ENCODE results near the gene OR1K1.
"Not testable (repeated sequence)": the region's sequence is repeated elsewhere in the genome, so short reads cannot be mapped to it uniquely, and the experiment has no call there.

OR1K1 gene

GRCh38 chr9:122832194-122832593 is 32.3 kb downstream of the OR1K1 start:
- TF ChIP-seq, protein P1, sequence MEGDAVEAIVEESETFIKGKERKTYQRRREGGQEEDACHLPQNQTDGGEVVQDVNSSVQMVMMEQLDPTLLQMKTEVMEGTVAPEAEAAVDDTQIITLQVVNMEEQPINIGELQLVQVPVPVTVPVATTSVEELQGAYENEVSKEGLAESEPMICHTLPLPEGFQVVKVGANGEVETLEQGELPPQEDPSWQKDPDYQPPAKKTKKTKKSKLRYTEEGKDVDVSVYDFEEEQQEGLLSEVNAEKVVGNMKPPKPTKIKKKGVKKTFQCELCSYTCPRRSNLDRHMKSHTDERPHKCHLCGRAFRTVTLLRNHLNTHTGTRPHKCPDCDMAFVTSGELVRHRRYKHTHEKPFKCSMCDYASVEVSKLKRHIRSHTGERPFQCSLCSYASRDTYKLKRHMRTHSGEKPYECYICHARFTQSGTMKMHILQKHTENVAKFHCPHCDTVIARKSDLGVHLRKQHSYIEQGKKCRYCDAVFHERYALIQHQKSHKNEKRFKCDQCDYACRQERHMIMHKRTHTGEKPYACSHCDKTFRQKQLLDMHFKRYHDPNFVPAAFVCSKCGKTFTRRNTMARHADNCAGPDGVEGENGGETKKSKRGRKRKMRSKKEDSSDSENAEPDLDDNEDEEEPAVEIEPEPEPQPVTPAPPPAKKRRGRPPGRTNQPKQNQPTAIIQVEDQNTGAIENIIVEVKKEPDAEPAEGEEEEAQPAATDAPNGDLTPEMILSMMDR (IDR thresholded peaks at IDR 0.05; ENCODE audit: low read depth, low read length) = no peak
- in situ Hi-C loops (cut with HindIII; ENCODE audit: low sequenced_read_pairs) = no loop called here
- DNase-seq (ENCODE audit: low read depth, low spot score) = no peak
- no peak overlapping the region for H3K4me3 ChIP-seq (ENCODE audit: low read depth, low read length)

DNA sequence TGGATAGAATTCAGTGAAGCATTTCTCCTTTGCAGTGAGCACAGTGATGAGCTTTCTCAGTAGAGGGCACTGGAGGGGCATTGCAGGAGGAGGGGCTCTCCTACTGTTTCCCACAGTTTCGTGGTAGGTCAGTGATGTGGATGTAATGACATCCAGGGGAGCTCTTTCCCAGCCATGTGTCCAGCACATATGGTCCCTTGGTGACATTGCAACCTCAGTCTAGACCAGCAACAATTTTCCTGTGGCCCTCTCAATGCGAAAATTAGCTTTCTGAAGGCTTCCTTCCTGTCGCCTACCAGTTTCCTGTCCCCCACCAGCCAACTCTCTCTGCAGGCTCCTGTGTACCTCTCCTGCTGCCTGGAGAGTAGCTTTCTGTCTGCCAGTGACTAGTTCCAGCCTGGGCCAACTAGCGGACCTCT is 35.4 kb downstream of the OR1K1 start:
- H3K4me3 ChIP-seq (ENCODE audit: low read depth, low read length) = no peak overlapping the region
- TF ChIP-seq, protein P1 (IDR thresholded peaks at IDR 0.05; ENCODE audit: low read depth, low read length) = peak; percentile 3
- no peak for DNase-seq (ENCODE audit: low read depth, low spot score)
- in situ Hi-C loops (cut with HindIII; ENCODE audit: low sequenced_read_pairs) = no loop called here

- in situ Hi-C loops (cut with HindIII; ENCODE audit: low sequenced_read_pairs) = no loop called here
- no peak overlapping the region for H3K4me3 ChIP-seq (ENCODE audit: low read depth, low read length)
Observed at GRCh38 chr9:122837266-122837850, 37.4 kb downstream of the OR1K1 start.

DNA sequence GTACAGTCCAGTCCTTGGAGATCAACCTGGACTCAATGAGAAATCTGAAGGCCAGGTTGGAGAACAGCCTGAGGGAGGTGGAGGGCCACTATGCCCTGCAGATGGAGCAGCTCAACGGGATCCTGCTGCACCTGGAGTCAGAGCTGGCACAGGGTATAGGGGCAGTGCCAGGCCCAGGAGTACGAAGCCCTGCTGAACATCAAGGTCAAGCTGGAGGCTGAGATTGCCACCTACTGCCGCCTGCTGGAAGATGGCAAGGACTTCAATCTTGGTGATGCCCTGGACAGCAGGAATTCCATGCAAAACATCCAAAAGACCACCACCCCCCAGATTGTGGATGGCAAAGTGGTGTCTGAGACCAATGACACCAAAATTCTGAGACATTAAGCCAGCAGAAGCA is 38.5 kb downstream of the OR1K1 start:
- H3K4me3 ChIP-seq (ENCODE audit: low read depth, low read length); DNase-seq (ENCODE audit: low read depth, low spot score); in situ Hi-C loops (cut with HindIII; ENCODE audit: low sequenced_read_pairs): not testable (repeated sequence)

More at GRCh38 chr9:122837266-122837850, 37.4 kb downstream of the OR1K1 start:
- TF ChIP-seq, protein P1 (IDR thresholded peaks at IDR 0.05; ENCODE audit: low read depth, low read length) = no peak
- no peak for DNase-seq (ENCODE audit: low read depth, low spot score)

DNA sequence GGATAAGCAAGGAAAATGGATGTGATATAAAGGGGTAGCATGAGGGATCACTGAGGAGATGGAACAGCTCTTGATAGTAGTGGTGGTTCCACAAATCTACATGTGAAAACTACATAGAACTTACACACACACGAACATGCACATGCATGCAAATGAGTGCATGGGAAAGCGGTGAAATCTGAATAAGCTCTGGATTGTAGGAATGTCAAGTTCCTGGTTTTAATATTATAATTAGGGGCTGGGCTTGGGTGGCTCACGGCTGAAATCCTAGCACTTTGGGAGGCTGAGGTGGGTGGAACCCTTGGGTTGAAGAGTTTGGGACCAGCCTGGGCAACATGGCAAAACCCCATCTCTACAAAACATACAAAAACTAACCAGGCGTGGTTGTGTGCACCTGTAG is 41.6 kb downstream of the OR1K1 start:
- no peak for DNase-seq (ENCODE audit: low read depth, low spot score)
- TF ChIP-seq, protein P1 (IDR thresholded peaks at IDR 0.05; ENCODE audit: low read depth, low read length) = no peak
- H3K4me3 ChIP-seq (ENCODE audit: low read depth, low read length) = no peak overlapping the region
- in situ Hi-C loops (cut with HindIII; ENCODE audit: low sequenced_read_pairs) = no loop called here

DNA sequence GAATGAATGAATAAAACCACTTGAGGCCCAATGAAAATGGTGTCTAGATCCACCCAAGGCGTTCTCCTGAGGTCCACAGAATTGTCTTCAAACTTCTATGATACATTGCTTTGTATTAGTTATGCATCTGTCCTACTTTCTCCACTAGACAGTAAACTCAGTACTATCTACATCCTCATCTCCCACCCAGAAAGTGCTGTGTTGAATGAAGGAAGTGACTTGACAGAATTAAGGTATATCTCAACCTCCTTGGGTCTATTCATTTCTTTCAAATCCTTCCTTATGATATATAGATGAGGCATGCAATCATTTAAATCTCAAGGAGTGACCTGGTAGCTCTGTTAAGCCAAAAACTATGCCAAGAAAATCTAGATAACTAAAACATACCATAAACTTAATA is 44.2 kb downstream of the OR1K1 start:
- TF ChIP-seq, protein P1 (IDR thresholded peaks at IDR 0.05; ENCODE audit: low read depth, low read length) = no peak
- no peak overlapping the region for H3K4me3 ChIP-seq (ENCODE audit: low read depth, low read length)
- in situ Hi-C loops (cut with HindIII; ENCODE audit: low sequenced_read_pairs) = no loop called here
- no peak for DNase-seq (ENCODE audit: low read depth, low spot score)

DNA sequence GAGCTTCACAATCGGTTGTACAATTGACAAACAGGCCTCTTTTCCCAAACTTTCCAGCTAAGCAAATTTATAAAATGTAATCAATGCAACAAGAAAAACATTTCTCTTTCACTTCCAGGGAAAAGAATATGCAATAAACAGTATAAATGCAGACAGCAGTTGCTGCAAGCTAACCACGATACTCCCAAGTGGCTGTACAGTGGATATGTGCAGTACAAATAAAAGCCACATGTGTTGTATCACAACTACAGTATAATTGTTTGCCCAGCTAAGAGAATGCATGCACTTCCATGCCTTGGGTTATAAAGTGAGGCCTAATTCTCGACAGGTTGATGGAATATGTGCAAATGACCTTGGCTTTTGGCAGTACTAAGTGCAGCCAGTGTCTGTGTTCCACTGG is 45.2 kb downstream of the OR1K1 start:
- TF ChIP-seq, protein P1 (IDR thresholded peaks at IDR 0.05; ENCODE audit: low read depth, low read length) = no peak
- no peak overlapping the region for H3K4me3 ChIP-seq (ENCODE audit: low read depth, low read length)
- no peak for DNase-seq (ENCODE audit: low read depth, low spot score)
- in situ Hi-C loops (cut with HindIII; ENCODE audit: low sequenced_read_pairs) = no loop called here

Data from astrocyte of the spinal cord (primary cell).